WTC11 (cell line): Measurements from ENCODE around the gene RPP38. TPM values are rescaled to one million over a fixed set of nuclear protein-coding genes. Genes with fewer than 3 reads are reported as not detected.

Source experiments
- ATAC-seq: fragments of 200-7000 bp; cut with Tn5 transposase; 2 replicates; pipeline ENCODE4 v1.10.0; 2021; ENCODE audit warnings: mild to moderate bottlenecking, moderate library complexity
- CTCF ChIA-PET: fragments of 300-600 bp; sonication (Branson Sonifier 250); formaldehyde crosslinking; loops from one replicate; lab custom pipeline; 2021; ENCODE audit warnings: antibody characterized with exemption; lab: Charles Lee
- POLR2A ChIA-PET: fragments of 350-600 bp; sonication (Branson Sonifier 250); formaldehyde crosslinking; loops from one replicate; lab custom pipeline; 2021; ENCODE audit warnings: antibody characterized with exemption; lab: Charles Lee
- DNase-seq: peaks from one replicate; pipeline ENCODE4 v3.0.0; 2021; ENCODE audit warnings: low spot score
- H3K27ac Mint-ChIP-seq: 2 replicates; pipeline ENCODE4 v1.8.0; 2021; ENCODE audit warnings: mixed read lengths
- H3K27me3 Mint-ChIP-seq: 2 replicates; pipeline ENCODE4 v1.8.0; 2021; ENCODE audit warnings: low read depth, mild to moderate bottlenecking, moderate library complexity, mixed read lengths
- H3K36me3 Mint-ChIP-seq: 2 replicates; pipeline ENCODE4 v1.8.0; 2021; ENCODE audit warnings: mixed read lengths
- H3K4me1 Mint-ChIP-seq: 2 replicates; pipeline ENCODE4 v1.8.0; 2022; ENCODE audit warnings: mixed read lengths
- H3K4me3 Mint-ChIP-seq: 2 replicates; pipeline ENCODE4 v1.8.0; 2021; ENCODE audit warnings: mild to moderate bottlenecking, moderate library complexity, mixed read lengths
- H3K9me3 Mint-ChIP-seq: 2 replicates; pipeline ENCODE4 v1.8.0; 2021; ENCODE audit warnings: mixed read lengths
- CREM ChIP-seq: sonication (generic); formaldehyde crosslinking; IDR thresholded peaks from 2 replicates; pipeline ENCODE4 v1.8.1; 2022; ENCODE audit warnings: mild to moderate bottlenecking, missing genetic modification reagents, moderate library complexity
- ESRRA ChIP-seq: sonication (generic); formaldehyde crosslinking; IDR thresholded peaks from 2 replicates; pipeline ENCODE4 v1.8.1; 2022; ENCODE audit warnings: mild to moderate bottlenecking, missing genetic modification reagents, borderline replicate concordance
- ETV6 ChIP-seq: sonication (generic); formaldehyde crosslinking; IDR thresholded peaks from 2 replicates; pipeline ENCODE4 v1.8.1; 2022; ENCODE audit warnings: mild to moderate bottlenecking, missing genetic modification reagents
- JAZF1 ChIP-seq: fragments of 250-450 bp; sonication (Bioruptor Pico); IDR thresholded peaks from 2 replicates; pipeline ENCODE4 v1.9.0; 2021; ENCODE audit warnings: moderate library complexity, mild to moderate bottlenecking, inconsistent platforms
- KAT7 ChIP-seq: sonication (generic); formaldehyde crosslinking; IDR thresholded peaks from 2 replicates; pipeline ENCODE4 v1.8.1; 2023; ENCODE audit warnings: missing genetic modification reagents, mild to moderate bottlenecking, borderline replicate concordance
- NFYB ChIP-seq: sonication (generic); formaldehyde crosslinking; conservative IDR thresholded peaks from 2 replicates; pipeline ENCODE4 v1.8.0; 2022; ENCODE audit warnings: low read depth, missing genetic modification reagents
- NR2C2 ChIP-seq: sonication (generic); formaldehyde crosslinking; IDR thresholded peaks from 2 replicates; pipeline ENCODE4 v1.8.0; 2022; ENCODE audit warnings: mild to moderate bottlenecking, missing genetic modification reagents
- PRRX2 ChIP-seq: fragments of 250-450 bp; sonication (Bioruptor Pico); IDR thresholded peaks from 2 replicates; pipeline ENCODE4 v1.8.0; 2021; ENCODE audit warnings: mild to moderate bottlenecking
- TCF7 ChIP-seq: sonication (generic); formaldehyde crosslinking; IDR thresholded peaks from 2 replicates; pipeline ENCODE4 v1.8.0; 2022; ENCODE audit warnings: mild to moderate bottlenecking, low read depth, missing genetic modification reagents, moderate library complexity
- TEAD1 ChIP-seq: sonication (generic); formaldehyde crosslinking; IDR thresholded peaks from 2 replicates; pipeline ENCODE4 v1.8.0; 2022; ENCODE audit warnings: mild to moderate bottlenecking, missing genetic modification reagents
- ZNF121 ChIP-seq: sonication (generic); formaldehyde crosslinking; IDR thresholded peaks from 2 replicates; pipeline ENCODE4 v1.8.0; 2023; ENCODE audit warnings: missing genetic modification reagents
- ZNF219 ChIP-seq: sonication (generic); formaldehyde crosslinking; IDR thresholded peaks from 2 replicates; pipeline ENCODE4 v1.8.0; 2023; ENCODE audit warnings: missing genetic modification reagents, mild to moderate bottlenecking, borderline replicate concordance
- ZNF416 ChIP-seq: fragments of 250-450 bp; sonication (Bioruptor Pico); IDR thresholded peaks from 2 replicates; pipeline ENCODE4 v1.9.0; 2021; ENCODE audit warnings: mild to moderate bottlenecking, inconsistent platforms
- ZNF423 ChIP-seq: fragments of 250-450 bp; sonication (Bioruptor Pico); IDR thresholded peaks from 2 replicates; pipeline ENCODE4 v2.1.2; 2022; ENCODE audit warnings: mild to moderate bottlenecking, moderate library complexity
- total RNA-seq: library from RNA; stranded (reverse); gene quantifications from 3 replicates; pipeline ENCODE4 v1.2.3, GENCODE V29; 2021
- TF ChIP-seq, protein P1 (sequence below): sonication (generic); formaldehyde crosslinking; IDR thresholded peaks from 2 replicates; pipeline ENCODE4 v1.8.1; 2023; ENCODE audit warnings: mild to moderate bottlenecking, missing genetic modification reagents
- TF ChIP-seq, protein P2 (sequence below): sonication (generic); formaldehyde crosslinking; IDR thresholded peaks from 2 replicates; pipeline ENCODE4 v1.8.0; 2022; ENCODE audit warnings: mild to moderate bottlenecking, missing genetic modification reagents
- TF ChIP-seq, protein P3 (sequence below): sonication (generic); formaldehyde crosslinking; IDR thresholded peaks from 2 replicates; pipeline ENCODE4 v1.8.0; 2023; ENCODE audit warnings: missing genetic modification reagents
- TF ChIP-seq, protein P4 (sequence below): fragments of 250-450 bp; sonication (Bioruptor Pico); IDR thresholded peaks from 2 replicates; pipeline ENCODE4 v1.9.0; 2021; ENCODE audit warnings: mild to moderate bottlenecking
- TF ChIP-seq, protein P5 (sequence below): fragments of 200-600 bp; IDR thresholded peaks from 2 replicates; pipeline ENCODE4 v1.8.0; 2022; ENCODE audit warnings: antibody characterized with exemption
- TF ChIP-seq, protein P6 (sequence below): fragments of 250-450 bp; sonication (Bioruptor Pico); IDR thresholded peaks from 2 replicates; pipeline ENCODE4 v1.9.0; 2021; ENCODE audit warnings: mild to moderate bottlenecking

Gene RPP38
- total RNA-seq, 1 experiment from 2014 or later, result 20.9 TPM

DNA sequence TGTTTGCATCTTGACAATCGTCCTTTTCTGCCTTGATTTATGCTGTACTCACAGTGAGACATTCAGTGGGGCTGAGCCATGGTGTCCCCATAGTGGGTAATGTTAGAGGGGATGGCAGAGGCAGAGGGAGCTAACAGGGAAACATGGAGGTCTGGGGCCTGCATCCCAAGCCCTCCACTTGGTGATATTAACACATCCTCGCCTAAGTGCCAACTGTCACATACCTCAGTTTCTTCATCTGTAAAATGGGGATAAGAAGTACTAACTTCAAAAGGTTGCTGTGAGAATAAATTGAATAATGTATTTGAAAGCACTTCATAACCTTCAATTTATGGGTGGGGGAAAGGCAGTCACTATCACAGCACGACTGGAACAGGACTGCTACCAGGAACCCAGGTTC, 27.8 kb downstream of the RPP38 start:
- no peak overlapping the region for H3K27ac Mint-ChIP-seq
- peaks cover 27% of the 10 kb centered on the region for H3K36me3 Mint-ChIP-seq
- POLR2A ChIA-PET, result no interaction called here
- peaks cover 4% of the 10 kb centered on the region for H3K9me3 Mint-ChIP-seq
- no peak for DNase-seq
- H3K4me3 Mint-ChIP-seq, result no peak overlapping the region
- no peaks in the 10 kb centered on the region for H3K4me1 Mint-ChIP-seq
- TF ChIP-seq, protein P1, sequence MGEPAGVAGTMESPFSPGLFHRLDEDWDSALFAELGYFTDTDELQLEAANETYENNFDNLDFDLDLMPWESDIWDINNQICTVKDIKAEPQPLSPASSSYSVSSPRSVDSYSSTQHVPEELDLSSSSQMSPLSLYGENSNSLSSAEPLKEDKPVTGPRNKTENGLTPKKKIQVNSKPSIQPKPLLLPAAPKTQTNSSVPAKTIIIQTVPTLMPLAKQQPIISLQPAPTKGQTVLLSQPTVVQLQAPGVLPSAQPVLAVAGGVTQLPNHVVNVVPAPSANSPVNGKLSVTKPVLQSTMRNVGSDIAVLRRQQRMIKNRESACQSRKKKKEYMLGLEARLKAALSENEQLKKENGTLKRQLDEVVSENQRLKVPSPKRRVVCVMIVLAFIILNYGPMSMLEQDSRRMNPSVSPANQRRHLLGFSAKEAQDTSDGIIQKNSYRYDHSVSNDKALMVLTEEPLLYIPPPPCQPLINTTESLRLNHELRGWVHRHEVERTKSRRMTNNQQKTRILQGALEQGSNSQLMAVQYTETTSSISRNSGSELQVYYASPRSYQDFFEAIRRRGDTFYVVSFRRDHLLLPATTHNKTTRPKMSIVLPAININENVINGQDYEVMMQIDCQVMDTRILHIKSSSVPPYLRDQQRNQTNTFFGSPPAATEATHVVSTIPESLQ, result no peak
- TF ChIP-seq, protein P2, sequence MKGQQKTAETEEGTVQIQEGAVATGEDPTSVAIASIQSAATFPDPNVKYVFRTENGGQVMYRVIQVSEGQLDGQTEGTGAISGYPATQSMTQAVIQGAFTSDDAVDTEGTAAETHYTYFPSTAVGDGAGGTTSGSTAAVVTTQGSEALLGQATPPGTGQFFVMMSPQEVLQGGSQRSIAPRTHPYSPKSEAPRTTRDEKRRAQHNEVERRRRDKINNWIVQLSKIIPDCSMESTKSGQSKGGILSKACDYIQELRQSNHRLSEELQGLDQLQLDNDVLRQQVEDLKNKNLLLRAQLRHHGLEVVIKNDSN, result no peak
- TF ChIP-seq, protein P3, sequence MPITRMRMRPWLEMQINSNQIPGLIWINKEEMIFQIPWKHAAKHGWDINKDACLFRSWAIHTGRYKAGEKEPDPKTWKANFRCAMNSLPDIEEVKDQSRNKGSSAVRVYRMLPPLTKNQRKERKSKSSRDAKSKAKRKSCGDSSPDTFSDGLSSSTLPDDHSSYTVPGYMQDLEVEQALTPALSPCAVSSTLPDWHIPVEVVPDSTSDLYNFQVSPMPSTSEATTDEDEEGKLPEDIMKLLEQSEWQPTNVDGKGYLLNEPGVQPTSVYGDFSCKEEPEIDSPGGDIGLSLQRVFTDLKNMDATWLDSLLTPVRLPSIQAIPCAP (CRISPR knock-in tag), result no peak
- TF ChIP-seq ZNF416 (CRISPR knock-in tag) (no peak), ETV6 (CRISPR knock-in tag) (no peak), ZNF219 (CRISPR knock-in tag) (no peak), NR2C2 (CRISPR knock-in tag) (no peak)
- TF ChIP-seq, protein P4, sequence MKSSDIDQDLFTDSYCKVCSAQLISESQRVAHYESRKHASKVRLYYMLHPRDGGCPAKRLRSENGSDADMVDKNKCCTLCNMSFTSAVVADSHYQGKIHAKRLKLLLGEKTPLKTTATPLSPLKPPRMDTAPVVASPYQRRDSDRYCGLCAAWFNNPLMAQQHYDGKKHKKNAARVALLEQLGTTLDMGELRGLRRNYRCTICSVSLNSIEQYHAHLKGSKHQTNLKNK (CRISPR knock-in tag), result no peak
- TF ChIP-seq, all 79 proteins: peak for 0
- CTCF ChIA-PET, result no interaction called here
- H3K27me3 Mint-ChIP-seq, result no peaks in the 10 kb centered on the region
- ATAC-seq, result no peak

DNA sequence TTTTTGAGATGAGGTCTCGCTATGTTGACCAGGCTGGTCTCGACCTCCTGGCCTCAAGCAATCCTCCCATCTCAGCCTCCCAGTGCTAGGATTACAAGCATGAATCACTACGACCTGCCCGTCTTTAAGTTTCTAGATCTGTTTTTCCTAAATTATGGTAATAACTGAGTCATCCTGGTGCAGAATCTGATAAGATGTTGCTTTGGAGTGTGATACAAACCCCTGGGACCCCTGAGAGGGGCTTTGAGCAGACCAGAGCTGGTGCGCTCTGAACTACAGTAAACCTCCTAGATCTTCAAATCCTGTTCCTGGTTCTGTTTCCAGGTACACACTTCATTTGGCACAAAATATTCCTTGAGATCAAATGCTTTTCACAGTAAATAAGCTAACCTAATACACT, 34.2 kb downstream of the RPP38 start:
- no peak overlapping the region for H3K4me3 Mint-ChIP-seq
- no peak overlapping the region for H3K27ac Mint-ChIP-seq
- no peaks in the 10 kb centered on the region for H3K27me3 Mint-ChIP-seq
- CTCF ChIA-PET, result interaction anchor here (0.6 kb wide), 1 partner anchor 238 kb away, joined by 3 read pairs; no protein-coding TSS in a partner anchor
- no peak for ATAC-seq
- no peaks in the 10 kb centered on the region for H3K4me1 Mint-ChIP-seq
- DNase-seq, result no peak
- no peak for TF ChIP-seq CREM (CRISPR knock-in tag)
- TF ChIP-seq ESRRA, result no peak
- no peak for TF ChIP-seq TCF7
- TF ChIP-seq JAZF1 (CRISPR knock-in tag), result no peak
- TF ChIP-seq ZNF423 (CRISPR knock-in tag), result no peak
- TF ChIP-seq, protein P4 (CRISPR knock-in tag), result no peak
- TF ChIP-seq, protein P5, sequence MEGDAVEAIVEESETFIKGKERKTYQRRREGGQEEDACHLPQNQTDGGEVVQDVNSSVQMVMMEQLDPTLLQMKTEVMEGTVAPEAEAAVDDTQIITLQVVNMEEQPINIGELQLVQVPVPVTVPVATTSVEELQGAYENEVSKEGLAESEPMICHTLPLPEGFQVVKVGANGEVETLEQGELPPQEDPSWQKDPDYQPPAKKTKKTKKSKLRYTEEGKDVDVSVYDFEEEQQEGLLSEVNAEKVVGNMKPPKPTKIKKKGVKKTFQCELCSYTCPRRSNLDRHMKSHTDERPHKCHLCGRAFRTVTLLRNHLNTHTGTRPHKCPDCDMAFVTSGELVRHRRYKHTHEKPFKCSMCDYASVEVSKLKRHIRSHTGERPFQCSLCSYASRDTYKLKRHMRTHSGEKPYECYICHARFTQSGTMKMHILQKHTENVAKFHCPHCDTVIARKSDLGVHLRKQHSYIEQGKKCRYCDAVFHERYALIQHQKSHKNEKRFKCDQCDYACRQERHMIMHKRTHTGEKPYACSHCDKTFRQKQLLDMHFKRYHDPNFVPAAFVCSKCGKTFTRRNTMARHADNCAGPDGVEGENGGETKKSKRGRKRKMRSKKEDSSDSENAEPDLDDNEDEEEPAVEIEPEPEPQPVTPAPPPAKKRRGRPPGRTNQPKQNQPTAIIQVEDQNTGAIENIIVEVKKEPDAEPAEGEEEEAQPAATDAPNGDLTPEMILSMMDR, result no peak
- TF ChIP-seq KAT7 (CRISPR knock-in tag), result no peak
- no peak for TF ChIP-seq ZNF416 (CRISPR knock-in tag)
- TF ChIP-seq ZNF121 (CRISPR knock-in tag), result no peak
- TF ChIP-seq, protein P6, sequence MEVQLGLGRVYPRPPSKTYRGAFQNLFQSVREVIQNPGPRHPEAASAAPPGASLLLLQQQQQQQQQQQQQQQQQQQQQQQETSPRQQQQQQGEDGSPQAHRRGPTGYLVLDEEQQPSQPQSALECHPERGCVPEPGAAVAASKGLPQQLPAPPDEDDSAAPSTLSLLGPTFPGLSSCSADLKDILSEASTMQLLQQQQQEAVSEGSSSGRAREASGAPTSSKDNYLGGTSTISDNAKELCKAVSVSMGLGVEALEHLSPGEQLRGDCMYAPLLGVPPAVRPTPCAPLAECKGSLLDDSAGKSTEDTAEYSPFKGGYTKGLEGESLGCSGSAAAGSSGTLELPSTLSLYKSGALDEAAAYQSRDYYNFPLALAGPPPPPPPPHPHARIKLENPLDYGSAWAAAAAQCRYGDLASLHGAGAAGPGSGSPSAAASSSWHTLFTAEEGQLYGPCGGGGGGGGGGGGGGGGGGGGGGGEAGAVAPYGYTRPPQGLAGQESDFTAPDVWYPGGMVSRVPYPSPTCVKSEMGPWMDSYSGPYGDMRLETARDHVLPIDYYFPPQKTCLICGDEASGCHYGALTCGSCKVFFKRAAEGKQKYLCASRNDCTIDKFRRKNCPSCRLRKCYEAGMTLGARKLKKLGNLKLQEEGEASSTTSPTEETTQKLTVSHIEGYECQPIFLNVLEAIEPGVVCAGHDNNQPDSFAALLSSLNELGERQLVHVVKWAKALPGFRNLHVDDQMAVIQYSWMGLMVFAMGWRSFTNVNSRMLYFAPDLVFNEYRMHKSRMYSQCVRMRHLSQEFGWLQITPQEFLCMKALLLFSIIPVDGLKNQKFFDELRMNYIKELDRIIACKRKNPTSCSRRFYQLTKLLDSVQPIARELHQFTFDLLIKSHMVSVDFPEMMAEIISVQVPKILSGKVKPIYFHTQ (CRISPR knock-in tag), result no peak
- no peak for TF ChIP-seq PRRX2 (CRISPR knock-in tag)
- TF ChIP-seq NFYB, result no peak
- TF ChIP-seq TEAD1 (CRISPR knock-in tag), result no peak
- TF ChIP-seq, all 79 proteins: peak for 0
- POLR2A ChIA-PET, result no interaction called here
- Mint-ChIP-seq H3K36me3 (peaks cover 42% of the 10 kb centered on the region), H3K9me3 (peaks cover 4% of the 10 kb centered on the region)
